Activated CD4-positive, alpha-beta T cell treated with anti-CD3 and anti-CD28 coated beads, Interleukin-2, amount 10 ng/mL, durations not matched to agents 24 days and 14 days (primary cell): Measurements from ENCODE around the gene SNRPA. TPM values are rescaled to one million over a fixed set of nuclear protein-coding genes. Genes with fewer than 3 reads are reported as not detected.
A peak's percentile ranks its signal among the peaks of the same experiment; 100 is the strongest.
"Not testable (repeated sequence)": the region's sequence is repeated elsewhere in the genome, so short reads cannot be mapped to it uniquely, and the experiment has no call there.

ENCODE experiments used
- DNase-seq: peaks from one replicate; pipeline ENCODE4 v3.0.0; 2022
- H3K27ac Mint-ChIP-seq: one replicate; pipeline ENCODE4 v1.8.0; 2022; ENCODE audit warnings: mild to moderate bottlenecking, mixed read lengths
- H3K27me3 Mint-ChIP-seq: one replicate; pipeline ENCODE4 v1.8.0; 2022; ENCODE audit warnings: mixed read lengths
- H3K36me3 Mint-ChIP-seq: one replicate; pipeline ENCODE4 v1.8.0; 2022; ENCODE audit warnings: low read depth, mild to moderate bottlenecking, mixed read lengths
- H3K4me1 Mint-ChIP-seq: one replicate; pipeline ENCODE4 v1.8.0; 2021; ENCODE audit warnings: mixed read lengths
- H3K4me3 Mint-ChIP-seq: one replicate; pipeline ENCODE4 v1.8.0; 2022; ENCODE audit warnings: mild to moderate bottlenecking, moderate library complexity, mixed read lengths
- H3K9me3 Mint-ChIP-seq: one replicate; pipeline ENCODE4 v1.8.0; 2021; ENCODE audit warnings: mixed read lengths
- intact Hi-C: fragments of 100-400 bp; cut with micrococcal nuclease; formaldehyde crosslinking; loops from one replicate; pipeline ENCODE4 v1.15.1; 2023
- total RNA-seq: library from RNA; stranded (reverse); gene quantifications from 2 replicates; pipeline ENCODE4 v1.2.3, GENCODE V29; 2022

Gene SNRPA
- total RNA-seq, 1 donor from 2014 or later: 273 TPM

- Mint-ChIP-seq H3K27ac (peak overlapping the region; percentile 72), H3K36me3 (peaks cover 18% of the 10 kb centered on the region), H3K27me3 (no peaks in the 10 kb centered on the region), H3K4me3 (peak overlapping the region; percentile 27), H3K4me1 (peaks cover 53% of the 10 kb centered on the region), H3K9me3 (no peaks in the 10 kb centered on the region)
- intact Hi-C loops: no loop called here
- no peak for DNase-seq
Measured at GRCh38 chr19:40780582-40780981, 29.6 kb downstream of the SNRPA start.

- Mint-ChIP-seq H3K4me3 (no peak overlapping the region), H3K4me1 (peaks cover 51% of the 10 kb centered on the region), H3K27ac (peak overlapping the region; percentile 45), H3K36me3 (peaks cover 20% of the 10 kb centered on the region), H3K9me3 (no peaks in the 10 kb centered on the region), H3K27me3 (no peaks in the 10 kb centered on the region)
- DNase-seq: no peak
- intact Hi-C loops: no loop called here
Measured at GRCh38 chr19:40781140-40781539, 30.1 kb downstream of the SNRPA start.

GRCh38 chr19:40783711-40784110 is 32.7 kb downstream of the SNRPA start:
- H3K9me3 Mint-ChIP-seq: no peaks in the 10 kb centered on the region
- no peaks in the 10 kb centered on the region for H3K27me3 Mint-ChIP-seq
- H3K27ac Mint-ChIP-seq: no peak overlapping the region
- DNase-seq: no peak
- intact Hi-C loops: no loop called here
- peaks cover 31% of the 10 kb centered on the region for H3K36me3 Mint-ChIP-seq
- no peak overlapping the region for H3K4me3 Mint-ChIP-seq
- peaks cover 30% of the 10 kb centered on the region for H3K4me1 Mint-ChIP-seq

- H3K4me3 Mint-ChIP-seq, H3K27ac Mint-ChIP-seq, H3K9me3 Mint-ChIP-seq, intact Hi-C loops, H3K27me3 Mint-ChIP-seq, DNase-seq: not testable (repeated sequence)
- peaks cover 31% of the 10 kb centered on the region for H3K36me3 Mint-ChIP-seq
- H3K4me1 Mint-ChIP-seq: peaks cover 27% of the 10 kb centered on the region
Measured at GRCh38 chr19:40784146-40784545, 33.1 kb downstream of the SNRPA start.

- Mint-ChIP-seq H3K4me1 (peaks cover 17% of the 10 kb centered on the region), H3K36me3 (peaks cover 35% of the 10 kb centered on the region), H3K27ac (peak overlapping the region; percentile 66), H3K9me3 (no peaks in the 10 kb centered on the region), H3K27me3 (no peaks in the 10 kb centered on the region), H3K4me3 (no peak overlapping the region)
- DNase-seq: no peak
- intact Hi-C loops: no loop called here
Measured at GRCh38 chr19:40785526-40785925, 34.5 kb downstream of the SNRPA start.

GRCh38 chr19:40786060-40787037 is 35.3 kb downstream of the SNRPA start:
- DNase-seq: no peak
- Mint-ChIP-seq H3K27me3 (no peaks in the 10 kb centered on the region), H3K9me3 (no peaks in the 10 kb centered on the region), H3K4me1 (peaks cover 13% of the 10 kb centered on the region), H3K27ac (peak overlapping the region; percentile 28), H3K4me3 (no peak overlapping the region), H3K36me3 (peaks cover 34% of the 10 kb centered on the region)
- intact Hi-C loops: no loop called here

GRCh38 chr19:40791349-40791748 is 40.3 kb downstream of the SNRPA start:
- no peaks in the 10 kb centered on the region for H3K27me3 Mint-ChIP-seq
- no peaks in the 10 kb centered on the region for H3K9me3 Mint-ChIP-seq
- intact Hi-C loops: no loop called here
- H3K4me1 Mint-ChIP-seq: peaks cover 16% of the 10 kb centered on the region
- peaks cover 29% of the 10 kb centered on the region for H3K36me3 Mint-ChIP-seq
- no peak overlapping the region for H3K4me3 Mint-ChIP-seq
- no peak overlapping the region for H3K27ac Mint-ChIP-seq
- no peak for DNase-seq

GRCh38 chr19:40791996-40792395 is 41.0 kb downstream of the SNRPA start:
- H3K27me3 Mint-ChIP-seq: no peaks in the 10 kb centered on the region
- peak overlapping the region; percentile 84 for H3K27ac Mint-ChIP-seq
- intact Hi-C loops: loop anchor here (1.0 kb wide), 1 partner anchor 36 kb away; no protein-coding TSS in a partner anchor
- H3K4me3 Mint-ChIP-seq: peak overlapping the region; percentile 26
- H3K4me1 Mint-ChIP-seq: peaks cover 18% of the 10 kb centered on the region
- no peak for DNase-seq
- peaks cover 27% of the 10 kb centered on the region for H3K36me3 Mint-ChIP-seq
- H3K9me3 Mint-ChIP-seq: no peaks in the 10 kb centered on the region

GRCh38 chr19:40797166-40797962 is 46.4 kb downstream of the SNRPA start:
- no peaks in the 10 kb centered on the region for H3K27me3 Mint-ChIP-seq
- no peaks in the 10 kb centered on the region for H3K9me3 Mint-ChIP-seq
- H3K36me3 Mint-ChIP-seq: peaks cover 27% of the 10 kb centered on the region
- H3K4me3 Mint-ChIP-seq: no peak overlapping the region
- intact Hi-C loops: no loop called here
- DNase-seq: no peak
- peaks cover 43% of the 10 kb centered on the region for H3K4me1 Mint-ChIP-seq
- peak overlapping the region; percentile 77 for H3K27ac Mint-ChIP-seq

- intact Hi-C loops: loop anchor here (1.0 to 2.0 kb wide), 3 partner anchors 20 to 83 kb away; partner anchors contain the start of genes ACTMAP, RAB4B and SNRPA
- Mint-ChIP-seq H3K27me3 (no peaks in the 10 kb centered on the region), H3K4me3 (peak overlapping the region; percentile 89), H3K36me3 (peaks cover 33% of the 10 kb centered on the region), H3K9me3 (no peaks in the 10 kb centered on the region), H3K4me1 (peaks cover 48% of the 10 kb centered on the region), H3K27ac (peak overlapping the region; percentile 95)
- DNase-seq: peak; percentile 88
Measured at GRCh38 chr19:40797963-40798682, 47.1 kb downstream of the SNRPA start.

GRCh38 chr19:40798683-40799557 is 47.9 kb downstream of the SNRPA start, which contains the start of gene EGLN2:
Gene EGLN2 (plus strand): TSS chr19:40799191. CDS start chr19:40800573, 1,382 bp downstream.
- Mint-ChIP-seq H3K36me3 (peaks cover 35% of the 10 kb centered on the region), H3K27me3 (no peaks in the 10 kb centered on the region), H3K4me1 (peaks cover 56% of the 10 kb centered on the region), H3K4me3 (peak within 1 kb of the TSS; percentile 91), H3K27ac (peak within 1 kb of the TSS; percentile 95), H3K9me3 (no peaks in the 10 kb centered on the region)
- intact Hi-C loops: loop anchor here (1.0 to 2.0 kb wide), 3 partner anchors 21 to 84 kb away; partner anchors contain the start of genes ACTMAP, RAB4B and SNRPA
- peak; percentile 100 for DNase-seq

- intact Hi-C loops: loop anchor here (2.0 kb wide), 1 partner anchor 49 kb away; the partner anchor contains the start of genes ACTMAP and SNRPA
- peak overlapping the region; percentile 79 for H3K27ac Mint-ChIP-seq
- peak overlapping the region; percentile 91 for H3K4me3 Mint-ChIP-seq
- peaks cover 64% of the 10 kb centered on the region for H3K4me1 Mint-ChIP-seq
- H3K27me3 Mint-ChIP-seq: no peaks in the 10 kb centered on the region
- no peaks in the 10 kb centered on the region for H3K9me3 Mint-ChIP-seq
- DNase-seq: peak; percentile 83
- H3K36me3 Mint-ChIP-seq: peaks cover 43% of the 10 kb centered on the region
Measured at GRCh38 chr19:40799558-40800338, 48.7 kb downstream of the SNRPA start.
